Measurements from ENCODE around the gene TMPRSS13.
"Not testable (repeated sequence)": the region's sequence is repeated elsewhere in the genome, so short reads cannot be mapped to it uniquely, and the experiment has no call there.

TMPRSS13 gene

DNA sequence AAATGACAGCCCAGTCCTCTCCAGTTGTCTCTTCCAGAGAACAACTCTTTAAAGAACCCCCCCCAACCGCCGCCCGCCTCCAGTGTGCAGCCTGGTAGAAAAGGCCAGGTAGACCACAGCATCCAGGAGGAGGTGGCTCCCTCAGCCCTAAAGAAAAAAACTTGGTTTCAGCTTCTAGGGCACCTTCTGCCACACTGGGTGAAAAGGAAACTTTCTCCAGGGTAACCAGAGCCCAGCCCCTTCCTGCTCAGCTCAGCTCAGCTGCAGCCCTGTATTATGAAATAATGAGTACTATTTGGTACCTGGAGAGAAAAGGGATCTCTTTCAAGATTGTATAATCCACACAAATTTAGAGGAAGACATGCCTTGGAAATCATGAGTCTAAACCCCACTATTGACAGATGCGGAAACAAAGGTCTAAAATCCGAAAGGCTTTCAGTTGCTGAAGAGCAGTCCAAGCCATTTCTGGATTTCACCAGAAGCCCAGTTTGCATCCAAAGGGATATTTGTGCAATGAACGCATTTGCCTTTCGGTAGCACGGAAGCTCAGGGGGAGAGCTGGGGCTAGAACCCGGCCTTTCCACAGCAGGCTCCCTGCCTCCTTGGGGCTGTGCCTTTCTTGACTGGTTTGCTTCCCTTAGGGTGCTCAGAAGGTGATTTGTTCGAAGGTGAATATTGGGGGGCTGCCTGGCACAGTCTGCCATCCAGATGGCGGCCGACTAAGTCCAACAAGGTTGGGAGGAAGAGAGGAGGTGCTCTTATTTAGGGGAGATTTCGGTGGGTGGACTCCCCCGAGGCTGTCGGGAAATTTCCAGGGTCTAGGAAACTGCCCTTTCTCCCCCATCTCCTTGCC is 56.0 kb downstream of the TMPRSS13 start:
- DNase-seq (ENCODE audit: low read depth in 2 of 2) = no peak

DNA sequence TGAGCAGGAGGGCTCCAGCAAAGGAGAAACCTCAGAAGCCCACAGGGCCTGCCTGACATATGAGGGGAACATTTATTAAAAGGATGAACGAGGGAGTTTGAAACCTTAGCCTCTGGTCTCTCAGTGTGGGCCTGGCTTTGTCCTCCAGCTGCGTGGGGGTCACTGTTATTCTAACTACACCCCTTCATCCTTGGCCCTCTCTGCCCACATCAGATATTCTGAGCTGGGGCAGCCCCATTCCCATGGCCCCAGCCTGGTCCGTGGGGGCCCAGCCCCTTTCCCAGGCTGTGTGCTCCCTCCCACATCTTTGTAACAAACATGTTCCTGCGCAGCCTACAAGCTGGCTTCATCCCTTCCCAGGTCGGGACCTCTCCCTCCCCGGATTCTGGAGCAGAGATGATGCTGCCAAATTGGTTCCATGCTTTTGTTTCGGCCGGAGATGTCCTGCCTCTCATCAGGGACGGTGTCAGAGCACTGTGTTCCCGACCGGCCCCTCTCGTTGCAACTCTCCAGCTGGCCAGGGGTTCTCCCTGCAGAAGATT is 56.7 kb downstream of the TMPRSS13 start:
- DNase-seq (ENCODE audit: low read depth in 2 of 2) = no peak

DNA sequence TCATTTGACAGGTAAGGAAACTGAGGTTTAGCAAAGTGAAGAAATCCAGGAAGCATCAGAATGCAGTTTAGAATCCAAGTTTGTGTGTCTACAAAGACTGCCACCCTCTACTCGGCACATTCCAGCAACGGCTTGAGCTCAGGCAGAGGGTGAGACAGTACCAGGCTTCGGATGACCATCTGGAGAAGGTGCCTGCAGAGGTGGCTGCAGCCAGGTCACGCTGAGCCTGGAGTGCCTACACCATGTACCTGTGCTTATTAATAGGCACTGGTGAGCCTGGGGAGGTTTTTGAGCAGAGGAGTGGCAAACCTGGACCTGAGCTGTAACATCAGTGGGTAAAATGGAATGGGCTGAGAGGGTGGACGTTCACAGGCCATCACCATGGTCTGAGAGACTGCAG is 57.4 kb downstream of the TMPRSS13 start:
- DNase-seq (ENCODE audit: low read depth in 2 of 2) = no peak

DNA sequence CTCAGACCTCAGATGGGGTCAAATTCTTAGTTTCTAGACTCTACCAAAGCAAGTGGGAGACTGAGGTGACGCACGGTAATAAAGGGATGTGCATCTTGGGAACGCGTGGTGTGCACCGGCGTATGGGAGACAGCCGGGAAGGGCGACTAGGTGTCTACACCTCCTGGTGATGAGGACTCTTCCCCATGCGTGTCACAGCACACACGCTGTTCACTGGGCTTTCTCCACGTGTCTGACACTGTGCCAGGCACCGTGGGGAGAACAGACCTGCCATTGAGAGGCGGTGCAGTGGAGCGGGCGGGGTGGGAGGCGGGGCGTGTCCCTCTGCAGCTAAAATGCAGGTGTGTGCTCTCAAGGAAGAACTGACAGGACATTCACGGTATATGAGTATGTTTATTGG is 58.0 kb downstream of the TMPRSS13 start:
- DNase-seq (ENCODE audit: low read depth in 2 of 2) = no peak

DNA sequence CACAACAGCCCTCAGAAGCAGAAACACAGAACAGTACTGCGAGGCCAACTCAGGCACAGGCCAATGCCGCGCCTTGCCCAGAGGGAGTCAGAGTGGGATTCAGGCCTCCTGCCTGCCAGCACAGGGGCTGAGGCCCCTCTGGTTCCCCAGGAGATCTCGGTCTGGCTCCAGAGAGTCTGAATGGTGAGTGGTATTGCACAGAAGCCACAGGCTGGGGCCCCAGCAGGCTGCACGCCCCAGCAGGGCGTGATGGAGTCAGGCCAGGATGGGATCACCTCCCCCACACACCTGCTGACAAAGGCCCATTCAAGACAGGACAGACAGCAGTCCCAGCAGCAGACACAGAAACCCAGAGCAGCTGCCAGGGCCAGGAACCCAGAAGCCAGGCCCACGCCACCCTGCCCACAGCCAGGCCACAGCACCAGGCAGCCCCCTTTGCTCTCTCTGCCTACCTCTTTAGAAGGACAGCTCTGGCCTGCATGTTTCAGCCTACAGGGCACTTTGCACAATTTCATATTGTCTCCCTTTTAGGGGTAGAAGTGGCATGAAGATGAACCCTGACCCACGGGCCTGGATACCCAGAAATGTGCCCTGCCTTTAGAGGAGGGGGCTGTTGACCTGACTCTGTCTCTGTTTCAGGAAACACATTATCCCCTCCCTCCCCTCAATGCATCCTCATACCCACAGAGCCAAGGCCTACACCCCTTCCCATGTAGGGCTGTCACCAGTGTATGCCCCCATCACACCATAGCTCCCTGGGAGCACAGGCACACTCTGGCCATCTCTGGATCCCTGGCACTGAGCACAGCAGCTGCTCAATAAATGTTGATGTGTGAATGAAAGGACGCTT is 58.9 kb downstream of the TMPRSS13 start:
- no peak for DNase-seq (ENCODE audit: low read depth in 2 of 2)

DNA sequence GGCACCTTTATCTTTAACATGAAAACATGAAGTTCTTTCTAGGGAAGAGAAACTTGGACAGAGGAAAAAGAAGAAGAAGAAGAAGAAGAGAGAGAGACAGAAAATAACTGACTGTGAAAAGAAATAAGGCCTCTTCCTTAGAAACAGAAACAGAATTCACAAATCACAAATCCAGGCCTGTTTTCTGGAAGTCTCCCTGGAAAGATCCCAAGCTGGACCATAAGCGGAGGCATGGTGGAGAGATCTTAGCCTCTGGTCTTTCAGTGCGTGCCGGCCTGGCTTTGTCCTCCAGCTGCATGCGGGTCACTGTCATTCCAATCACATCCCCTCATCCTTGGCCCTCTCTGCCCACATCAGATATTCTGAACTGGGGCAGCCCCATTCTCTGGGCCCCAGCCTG is 59.6 kb downstream of the TMPRSS13 start:
- DNase-seq (ENCODE audit: low read depth in 2 of 2) = no peak

DNA sequence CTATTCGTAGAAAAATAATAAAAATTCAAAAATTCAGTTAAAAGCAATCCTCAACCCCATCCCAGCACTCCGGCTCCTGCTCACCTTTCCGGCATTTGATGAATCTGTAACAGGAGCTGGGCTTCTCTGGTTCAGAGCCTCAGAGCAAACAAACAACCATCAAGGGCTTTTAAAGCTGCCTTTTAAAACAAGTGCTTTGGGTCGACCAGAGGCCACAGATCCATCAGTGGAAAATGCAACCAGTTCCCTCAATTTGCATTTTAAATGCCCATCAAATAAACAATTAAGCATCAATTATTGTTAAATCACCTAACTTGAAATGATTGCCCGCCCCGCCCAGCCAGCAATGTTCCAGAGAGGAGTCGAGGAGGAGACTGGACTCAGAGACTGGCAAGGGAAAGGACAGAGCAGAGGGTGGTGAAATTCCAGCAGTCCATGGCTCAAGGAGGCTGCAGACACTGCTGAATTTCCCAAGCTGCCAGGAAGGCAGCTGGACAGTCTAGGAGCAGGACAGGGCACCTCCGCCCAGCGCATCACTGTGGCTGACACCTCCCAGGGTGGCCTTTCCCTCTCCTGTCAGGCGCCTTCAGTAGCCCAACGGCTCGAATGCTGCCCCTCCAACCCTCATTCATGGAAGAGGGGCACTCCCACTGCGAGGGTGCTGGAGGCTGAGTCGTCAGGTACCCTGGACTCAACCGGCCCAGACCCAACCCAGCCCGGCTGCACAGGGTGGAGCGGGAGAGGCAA is 60.2 kb downstream of the TMPRSS13 start:
- DNase-seq (ENCODE audit: low read depth in 2 of 2) = no peak

DNA sequence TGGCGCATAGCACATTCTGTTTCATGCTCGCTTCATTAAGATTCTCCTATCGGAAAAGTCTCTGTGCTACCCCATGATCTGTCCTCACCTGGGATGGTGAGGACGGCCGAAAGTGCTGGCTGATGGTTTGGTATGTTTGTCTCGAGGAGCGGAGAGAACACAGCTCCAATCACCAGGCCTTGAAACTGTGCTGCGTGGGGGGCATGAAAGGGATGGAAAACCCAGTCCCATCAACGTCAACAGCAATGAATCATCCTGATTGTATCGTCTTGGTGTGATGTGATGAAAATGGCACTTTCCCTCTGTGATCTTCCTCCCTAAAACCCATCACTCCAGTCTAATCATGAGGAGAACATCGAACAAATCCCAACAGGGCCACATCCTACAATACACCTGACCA is 61.1 kb downstream of the TMPRSS13 start:
- no peak for DNase-seq (ENCODE audit: low read depth in 2 of 2)

DNA sequence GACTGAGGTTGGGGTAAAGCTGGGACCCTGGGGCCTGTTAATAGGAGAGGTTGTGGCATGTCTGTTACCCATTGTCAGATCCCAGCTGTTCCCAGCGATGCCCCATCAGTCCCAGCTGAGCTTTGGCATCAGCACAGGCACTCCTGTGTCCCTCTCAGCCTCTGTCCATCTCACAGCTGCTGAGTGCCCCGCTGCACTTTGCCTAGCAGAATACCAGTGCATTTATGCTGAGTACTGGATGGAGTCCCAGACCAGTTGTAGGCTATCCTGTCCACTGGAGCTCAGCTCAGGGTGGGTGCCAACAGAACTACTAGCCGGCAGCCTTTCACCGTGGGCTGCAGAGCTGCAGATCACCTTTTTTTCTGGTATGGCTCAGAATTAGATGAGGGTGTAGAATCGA is 62.7 kb downstream of the TMPRSS13 start:
- no peak for DNase-seq (ENCODE audit: low read depth in 2 of 2)

DNA sequence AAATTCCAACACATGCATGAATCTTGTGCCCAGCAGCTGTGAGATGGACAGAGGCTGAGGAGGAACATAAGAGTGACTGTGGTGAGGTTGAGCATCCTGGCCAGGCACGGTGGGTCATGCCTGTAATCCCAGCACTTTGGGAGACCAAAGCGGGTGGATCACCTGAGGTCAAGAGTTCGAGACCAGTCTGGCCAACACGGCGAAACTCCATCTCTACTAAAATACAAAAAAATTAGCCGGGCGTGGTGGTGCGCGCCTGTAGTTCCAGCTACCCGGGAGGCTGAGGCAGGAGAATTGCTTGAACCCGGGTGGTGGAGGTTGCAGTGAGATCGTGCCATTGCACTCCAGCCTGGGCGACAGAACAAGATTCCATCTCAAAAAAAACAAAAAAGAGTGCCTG is 63.7 kb downstream of the TMPRSS13 start:
- DNase-seq (ENCODE audit: low read depth in 2 of 2) = not testable (repeated sequence)

DNA sequence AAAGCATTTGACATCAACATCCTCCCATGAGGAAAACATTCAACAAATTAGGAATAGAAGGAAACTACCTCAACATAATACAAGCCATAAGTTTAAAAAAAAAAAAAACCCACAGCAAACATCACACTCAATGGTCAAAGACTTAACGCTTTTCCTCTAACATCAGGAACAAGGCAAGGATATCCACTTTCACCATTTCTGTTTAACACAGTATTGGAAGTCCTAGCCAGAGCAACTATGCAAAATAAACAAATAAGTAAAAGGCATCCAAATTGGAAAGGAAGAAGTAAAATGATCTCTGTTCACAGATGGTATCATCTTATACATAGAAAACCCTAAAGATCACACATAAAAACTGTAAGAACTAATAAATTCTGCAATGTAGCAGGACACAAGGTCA is 65.8 kb downstream of the TMPRSS13 start:
- no peak for DNase-seq (ENCODE audit: low read depth in 2 of 2)

DNA sequence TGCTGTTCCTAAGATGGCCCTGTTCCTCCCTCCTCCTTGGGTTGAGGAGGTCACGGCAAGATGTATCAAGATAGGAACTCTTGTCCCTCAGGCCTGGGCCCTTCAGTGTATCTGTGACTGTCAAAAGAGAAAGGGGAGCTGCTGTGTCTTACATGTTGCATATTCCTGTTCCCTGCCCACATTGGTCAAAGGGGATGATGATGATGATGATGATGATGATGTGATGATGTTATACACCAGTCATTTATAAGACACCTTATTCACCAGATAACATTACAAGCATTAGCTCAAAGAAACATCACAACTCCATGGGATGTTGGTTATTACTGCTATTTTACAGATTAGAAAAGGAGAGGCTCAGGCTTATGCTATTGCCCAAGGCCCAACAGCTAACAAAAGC is 66.4 kb downstream of the TMPRSS13 start:
- DNase-seq (ENCODE audit: low read depth in 2 of 2) = no peak

DNA sequence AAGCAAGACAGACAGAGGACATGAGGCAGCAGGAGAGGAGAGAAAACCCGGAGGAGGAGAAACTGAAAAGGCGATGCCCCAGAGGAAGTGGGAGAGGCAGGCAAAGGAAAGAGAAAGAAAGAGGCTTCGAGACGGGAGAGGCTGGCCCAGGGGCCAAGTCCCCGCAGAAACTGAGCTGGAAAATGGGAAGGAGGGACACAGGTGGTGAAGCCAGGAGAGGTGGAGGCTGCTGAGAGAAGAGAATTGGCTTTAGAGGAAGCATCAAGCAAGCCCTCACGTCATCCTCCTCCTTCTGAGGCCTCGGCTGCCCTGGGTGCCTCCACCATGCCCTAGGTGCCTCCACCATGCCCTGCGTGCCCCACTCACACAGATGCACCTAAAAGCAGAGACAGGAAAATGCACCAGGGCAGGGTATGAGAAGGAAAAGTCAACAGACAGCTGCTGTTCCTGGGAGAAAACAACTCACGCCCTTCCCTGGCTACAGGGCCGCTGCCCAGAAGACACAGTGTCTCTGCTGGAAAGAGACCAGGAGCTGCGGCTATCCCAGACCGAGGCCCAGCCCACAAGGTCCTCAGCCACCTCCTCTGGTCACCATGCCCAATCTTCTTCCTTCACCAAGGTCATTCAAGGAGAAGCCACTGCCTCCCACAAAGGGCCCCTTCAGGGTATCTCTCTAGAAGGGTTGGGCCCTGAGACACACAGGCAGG is 67.0 kb downstream of the TMPRSS13 start:
- DNase-seq (ENCODE audit: low read depth in 2 of 2) = no peak

DNA sequence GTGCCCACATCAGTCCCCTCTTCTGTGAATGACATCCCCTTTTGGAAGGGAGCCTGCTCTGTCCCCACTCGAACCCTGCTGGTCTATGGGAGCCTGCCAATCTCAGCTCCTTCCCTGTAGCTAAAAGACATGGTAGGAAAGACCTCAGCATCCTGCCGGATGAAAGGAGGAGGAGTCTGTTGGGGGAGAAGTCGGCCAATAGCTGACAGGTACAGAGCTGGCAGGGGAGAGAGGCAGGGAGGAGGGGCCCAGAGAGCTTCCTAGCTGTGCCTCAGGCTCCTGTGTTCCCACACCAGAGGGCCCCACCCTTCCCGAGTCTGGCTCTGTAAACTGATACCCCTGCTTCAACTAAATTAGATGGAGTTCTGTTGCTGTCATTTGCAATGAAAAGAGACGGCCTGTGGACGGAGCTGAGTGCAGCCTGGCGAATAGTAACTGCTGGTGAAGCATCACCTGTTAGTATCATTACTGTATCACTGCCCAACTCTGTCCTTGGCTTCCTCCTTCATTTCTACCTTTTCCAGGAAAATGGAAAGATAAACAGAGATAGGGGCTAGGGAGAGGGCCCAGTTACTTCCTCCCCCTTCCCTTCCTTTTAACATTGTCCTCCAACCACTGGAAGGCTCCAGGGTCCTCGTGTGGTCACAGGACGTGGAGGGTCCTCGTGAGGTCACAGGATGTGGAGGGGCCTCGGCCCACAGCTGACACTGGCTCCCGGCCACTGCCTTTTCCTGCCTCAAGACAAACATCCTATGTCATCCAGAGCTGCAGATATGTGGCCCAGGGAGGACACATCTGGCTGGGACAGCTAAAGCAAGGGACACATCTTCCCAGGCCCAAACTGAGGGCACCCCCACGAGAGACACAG is 67.8 kb downstream of the TMPRSS13 start:
- no peak for DNase-seq (ENCODE audit: low read depth in 2 of 2)

DNA sequence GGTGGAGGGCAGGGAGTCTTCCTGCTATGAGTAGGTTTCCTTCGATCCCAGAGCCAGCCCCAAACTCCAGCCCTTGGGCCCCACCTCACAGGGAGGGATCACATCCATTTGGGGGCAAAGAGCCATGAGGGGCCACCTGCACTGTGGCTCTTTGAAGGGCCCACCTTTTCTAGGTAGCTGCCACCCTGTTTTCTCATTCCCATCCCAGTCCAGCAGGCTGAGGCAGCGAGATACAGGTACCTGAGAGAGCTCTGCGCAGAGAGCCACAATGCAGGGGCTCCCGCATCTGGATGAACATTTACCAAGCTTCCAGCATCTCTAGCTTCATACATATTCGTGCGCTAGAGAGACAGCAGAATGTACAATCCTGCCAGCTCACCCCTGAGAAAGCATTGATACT is 69.1 kb downstream of the TMPRSS13 start:
- no peak for DNase-seq (ENCODE audit: low read depth in 2 of 2)

DNA sequence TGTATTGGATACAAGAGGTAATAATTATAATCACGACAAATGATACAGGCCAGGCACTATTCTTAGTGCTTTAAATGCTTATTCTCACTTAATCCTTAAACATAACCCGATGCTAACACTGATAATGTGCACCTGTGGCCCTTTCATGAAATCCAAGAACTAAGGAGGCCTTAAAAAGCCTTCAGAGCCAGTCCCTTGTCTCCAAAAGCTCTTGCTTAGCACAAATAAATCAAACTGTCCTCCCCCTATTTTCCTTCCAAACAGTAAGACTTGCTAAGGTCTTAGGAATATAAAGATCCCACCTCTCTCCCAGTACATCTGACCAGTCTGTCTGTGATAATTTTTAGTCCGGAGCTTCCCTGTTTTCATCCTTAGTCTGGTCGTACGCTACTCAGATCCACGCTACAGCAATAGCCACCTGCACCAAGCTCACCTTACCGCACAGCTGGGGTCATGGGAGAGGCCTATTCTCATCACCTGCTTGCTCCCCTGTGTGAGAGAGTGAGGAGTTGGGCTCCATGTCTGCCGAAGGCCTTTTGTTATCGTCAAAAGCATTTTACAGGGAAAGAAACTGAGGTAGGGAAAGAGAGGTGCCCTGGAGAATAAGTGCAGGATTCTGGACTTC is 69.6 kb downstream of the TMPRSS13 start:
- no peak for DNase-seq (ENCODE audit: low read depth in 2 of 2)

DNA sequence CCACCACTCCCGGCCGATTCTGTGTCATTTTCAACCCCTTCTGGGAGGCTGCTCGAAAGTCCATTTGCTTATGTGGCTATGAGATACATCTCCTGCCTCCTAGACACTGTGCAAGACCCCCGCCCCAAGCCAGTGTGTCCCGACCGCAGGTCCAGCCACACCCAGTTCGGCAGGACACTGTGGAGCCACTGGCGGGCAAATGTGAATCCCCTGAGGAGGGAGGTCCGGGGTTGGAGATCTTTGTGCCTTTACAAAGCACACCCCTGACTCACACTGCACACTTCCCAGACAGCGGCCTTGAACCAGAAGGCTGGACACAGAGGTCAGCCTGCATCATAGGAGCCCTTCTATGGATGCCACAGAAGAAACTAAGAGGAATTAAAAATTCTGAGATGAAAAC is 70.1 kb downstream of the TMPRSS13 start:
- no peak for DNase-seq (ENCODE audit: low read depth in 2 of 2)

DNA sequence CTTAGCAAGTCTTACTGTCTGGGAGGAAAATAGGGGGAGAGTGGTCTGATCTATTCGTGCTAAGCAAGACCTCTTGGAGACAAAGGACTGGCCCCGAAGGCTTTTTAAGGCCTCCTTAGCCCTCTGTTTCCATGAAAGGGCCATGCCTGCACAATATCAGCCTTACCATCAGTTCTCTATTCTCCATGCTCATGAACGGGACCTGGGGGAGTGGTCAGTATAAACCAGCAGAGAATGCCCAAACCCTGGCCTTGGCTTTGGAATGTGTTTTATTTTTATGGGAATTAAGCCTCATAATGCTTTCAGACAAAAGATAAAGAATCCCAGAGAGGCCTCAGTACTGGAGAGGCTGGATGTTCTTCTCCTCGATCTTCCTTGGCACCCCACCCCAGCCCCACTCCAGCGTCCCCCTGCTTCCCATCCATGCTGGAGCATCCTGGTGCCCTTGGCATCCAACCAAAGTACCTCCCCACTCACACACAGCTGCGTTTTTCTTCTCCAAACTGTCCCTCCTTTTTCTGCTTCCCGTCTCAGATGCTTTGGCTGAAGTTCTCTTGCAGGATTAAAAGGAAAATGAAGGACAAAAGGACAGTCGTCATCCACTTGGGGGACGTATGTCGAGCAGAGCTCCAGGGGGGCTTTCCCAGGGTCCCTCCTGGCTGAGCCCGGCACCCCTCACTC is 71.3 kb downstream of the TMPRSS13 start:
- DNase-seq (ENCODE audit: low read depth in 2 of 2) = no peak

DNA sequence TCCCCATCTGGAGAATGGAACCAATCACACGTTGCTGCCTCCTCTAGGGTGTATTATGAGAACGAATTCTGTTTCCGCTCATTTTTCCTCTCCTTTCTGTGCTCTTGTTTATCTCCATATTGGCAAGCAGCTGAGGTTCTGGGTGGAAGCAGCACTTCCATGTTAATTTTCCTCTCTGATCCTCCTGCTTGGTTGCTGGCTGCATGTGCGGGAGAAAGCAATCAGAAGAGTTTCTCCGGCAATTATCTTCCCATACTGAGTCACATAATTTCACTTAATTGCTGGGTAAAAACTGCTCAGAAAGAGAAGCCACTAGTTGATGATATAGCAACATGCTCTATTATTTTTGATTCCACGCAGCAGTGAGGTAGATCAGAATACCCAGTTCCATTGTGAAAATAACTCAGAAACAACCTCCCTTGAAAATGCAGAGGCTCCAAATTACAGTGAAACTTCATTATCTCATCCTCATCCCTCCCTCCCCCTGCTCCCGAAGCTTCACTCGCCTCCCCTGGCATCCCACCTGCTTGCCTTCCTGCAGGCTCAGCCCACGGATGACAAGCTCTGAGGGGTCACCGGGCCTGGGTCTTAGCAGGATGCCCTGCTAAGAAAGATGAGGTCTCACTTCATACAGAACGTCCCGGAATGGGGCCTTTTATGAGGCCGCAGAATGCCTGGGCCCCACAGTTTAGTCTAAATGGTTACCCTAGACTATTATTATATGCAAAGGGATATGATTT is 73.1 kb downstream of the TMPRSS13 start:
- DNase-seq (ENCODE audit: low read depth in 2 of 2) = no peak

All from stimulated activated CD8-positive, alpha-beta memory T cell treated with anti-CD3 and anti-CD28 coated beads, Interleukin-7, amount 100 ng/mL, for 4 hours (primary cell).